Measurements from ENCODE around the gene EXOC3L4.

- TF ChIP-seq CTCF (optimal IDR thresholded peaks at IDR 0.05 in 1 of 3, IDR thresholded peaks at IDR 0.05 in 1 of 3, conservative IDR thresholded peaks at IDR 0.05 in 1 of 3; ENCODE audit: extremely low read depth in 1 of 3, insufficient read depth in 2 of 3, low read length in 3 of 3) (no peak), EZH2 (IDR thresholded peaks at IDR 0.05; ENCODE audit: low read length) (no peak)
These were observed 7.1 kb upstream of the EXOC3L4 start for GRCh38 chr14:103087343-103087835.
